Fibroblast of villous mesenchyme (primary cell): Measurements from ENCODE around the gene THAP9. TPM values are rescaled to one million over a fixed set of nuclear protein-coding genes. Genes with fewer than 3 reads are reported as not detected.

Experiments
- DNase-seq: peaks from one replicate; pipeline ENCODE4 v3.0.0-alpha.2; 2010; ENCODE audit warnings: low read depth
- H3K4me3 ChIP-seq: 2 replicates; pipeline ENCODE4 v1.5.1; 2011; ENCODE audit warnings: low read depth, mild to moderate bottlenecking, low read length
- CTCF ChIP-seq: IDR thresholded peaks from 2 replicates; pipeline ENCODE4 v1.5.1; 2012; ENCODE audit warnings: low read depth, mild to moderate bottlenecking, low read length; ENCODE audit not compliant: insufficient read depth
- total RNA-seq: library from RNA; depleted of rRNA; stranded (reverse); fragments of >200 nt; gene quantifications from 2 replicates; pipeline ENCODE4 v1.2.3, GENCODE V29; 2012

Gene THAP9
- total RNA-seq, 1 donor, result 3.9 TPM

DNA sequence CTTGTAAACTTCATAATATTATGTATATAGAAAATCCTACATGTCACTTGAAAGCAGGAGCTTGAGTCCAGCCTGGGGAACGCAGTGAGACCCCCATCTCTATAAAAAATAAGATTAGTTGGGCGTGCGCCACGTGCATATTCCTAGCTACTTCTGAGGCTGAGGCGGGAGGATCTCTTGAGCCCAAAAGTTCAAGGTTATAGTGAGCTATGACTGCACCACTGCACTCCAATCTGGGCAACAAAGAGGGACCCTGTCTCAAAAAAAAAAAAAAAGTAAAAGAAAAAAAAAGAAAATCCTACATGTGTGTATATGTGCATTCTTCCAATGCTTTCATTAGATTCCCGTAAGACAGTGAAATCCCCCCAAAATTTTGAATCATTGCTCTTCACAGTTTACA is 11.2 kb upstream of the THAP9 start:
- peak overlapping the region; percentile 94 for H3K4me3 ChIP-seq
- no peak for DNase-seq
- no peak for TF ChIP-seq CTCF

- no peak for TF ChIP-seq CTCF
- H3K4me3 ChIP-seq, result peak overlapping the region; percentile 94
- DNase-seq, result no peak
Measured at GRCh38 chr4:82890528-82890900, 10.0 kb upstream of the THAP9 start.

DNA sequence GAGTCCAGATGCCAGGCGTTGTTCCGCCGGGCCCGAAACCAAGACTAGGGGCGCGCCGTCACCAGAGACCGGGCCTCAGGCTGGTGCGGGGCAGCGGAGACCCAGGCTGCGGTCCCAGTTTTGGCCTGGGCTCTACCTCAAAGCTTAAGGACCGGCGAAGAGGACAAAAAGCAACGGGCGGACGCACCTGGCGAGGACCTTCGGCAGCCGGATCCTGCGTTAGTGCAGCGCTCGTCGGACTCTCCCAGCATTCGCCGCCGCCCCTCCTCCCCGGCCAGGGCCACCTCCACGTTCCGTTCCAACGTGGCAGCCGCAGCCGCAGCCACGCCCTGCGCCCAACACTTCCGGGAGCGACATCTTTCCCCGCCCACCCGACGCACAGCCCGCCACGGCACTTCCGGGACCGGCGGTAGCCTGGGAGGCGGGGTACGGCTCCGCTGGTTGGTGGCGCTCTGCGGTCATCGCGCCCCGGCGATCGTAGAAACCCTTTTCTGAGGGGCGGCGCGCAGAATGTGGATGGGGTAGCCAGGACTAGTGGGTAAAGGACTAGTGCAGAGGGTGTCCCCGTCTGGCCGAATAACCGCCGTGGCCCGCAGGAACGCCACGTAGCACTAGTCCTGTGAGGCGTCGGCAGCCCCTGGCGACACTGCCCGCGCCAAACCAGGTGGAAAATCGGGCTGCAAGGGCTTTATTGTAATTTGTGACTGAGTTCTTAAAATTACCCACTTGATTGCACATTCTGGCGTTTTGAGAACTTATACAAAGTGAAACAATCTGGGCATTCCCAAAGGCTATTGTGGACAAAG is 9.4 kb upstream of the THAP9 start, which contains the start of gene SEC31A:
SEC31A (minus strand) TSS at position 253 of the 806 bp plus-strand sequence. CDS start 9,217 bp downstream, outside the sequence.
- peak; percentile 97 for DNase-seq
- peak within 1 kb of the TSS; percentile 94 for H3K4me3 ChIP-seq
- peak; percentile 4 for TF ChIP-seq CTCF

DNA sequence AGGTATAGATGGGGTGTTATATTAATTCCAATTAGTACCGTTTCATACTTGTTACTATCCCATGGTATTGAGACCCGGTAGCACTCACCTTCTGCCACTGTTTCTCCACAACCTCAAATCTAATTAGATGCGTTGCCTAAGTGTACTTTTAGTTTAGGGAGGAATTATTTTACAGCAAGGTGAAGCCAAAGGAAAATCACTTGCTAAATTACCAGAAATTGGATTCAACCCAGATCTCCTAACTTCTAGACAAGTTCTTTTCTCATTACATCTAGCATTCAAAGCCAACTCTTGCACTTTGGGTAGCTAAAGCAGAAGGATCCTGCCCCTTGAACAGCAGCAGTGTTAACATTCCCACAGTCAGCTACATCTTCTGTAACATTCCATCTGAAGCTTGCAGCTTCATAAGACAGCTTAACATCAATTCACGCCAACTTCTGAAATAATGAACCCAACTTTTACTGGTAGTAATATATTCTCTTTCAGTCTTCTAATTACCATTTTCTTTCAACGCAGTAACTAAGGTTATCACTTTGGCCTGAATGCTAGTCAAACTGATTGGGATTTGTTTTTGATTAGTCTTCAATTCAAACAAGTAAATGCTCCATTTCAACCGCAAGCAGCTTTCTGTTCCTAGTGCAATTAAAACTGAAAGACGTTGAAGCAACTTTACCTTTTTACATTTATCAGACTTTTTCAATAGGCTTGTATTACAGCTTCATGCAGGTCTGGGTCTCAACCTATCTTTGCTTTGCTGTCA is 8.6 kb upstream of the THAP9 start:
- H3K4me3 ChIP-seq, result peak overlapping the region; percentile 94
- no peak for TF ChIP-seq CTCF
- DNase-seq, result peak; percentile 53

DNA sequence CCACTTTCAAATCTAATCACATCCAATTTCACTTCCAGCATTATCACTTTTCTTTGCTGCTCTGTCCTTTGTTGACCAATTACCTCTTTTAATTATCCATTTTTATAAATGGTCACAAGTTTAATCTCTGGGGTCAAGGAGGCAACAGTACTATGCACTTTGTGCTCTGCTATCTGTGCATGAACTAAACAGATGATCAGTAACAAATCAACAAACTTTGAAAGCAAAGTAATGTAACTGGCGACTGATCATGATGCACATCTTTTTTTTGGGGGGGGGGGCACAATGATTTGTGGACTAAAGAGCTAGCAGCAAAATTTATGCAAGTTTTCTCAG is 8.1 kb upstream of the THAP9 start:
- no peak for DNase-seq
- no peak for TF ChIP-seq CTCF
- no peak overlapping the region for H3K4me3 ChIP-seq

- no peak for TF ChIP-seq CTCF
- peak; percentile 71 for DNase-seq
- H3K4me3 ChIP-seq, result no peak overlapping the region
Measured at GRCh38 chr4:82893942-82894341, 6.6 kb upstream of the THAP9 start.

GRCh38 chr4:82896755-82897154 is 3.8 kb upstream of the THAP9 start:
- H3K4me3 ChIP-seq, result no peak overlapping the region
- no peak for DNase-seq
- no peak for TF ChIP-seq CTCF
